ENCODE measurements around the gene XYLT1.

The XYLT1 gene

DNA sequence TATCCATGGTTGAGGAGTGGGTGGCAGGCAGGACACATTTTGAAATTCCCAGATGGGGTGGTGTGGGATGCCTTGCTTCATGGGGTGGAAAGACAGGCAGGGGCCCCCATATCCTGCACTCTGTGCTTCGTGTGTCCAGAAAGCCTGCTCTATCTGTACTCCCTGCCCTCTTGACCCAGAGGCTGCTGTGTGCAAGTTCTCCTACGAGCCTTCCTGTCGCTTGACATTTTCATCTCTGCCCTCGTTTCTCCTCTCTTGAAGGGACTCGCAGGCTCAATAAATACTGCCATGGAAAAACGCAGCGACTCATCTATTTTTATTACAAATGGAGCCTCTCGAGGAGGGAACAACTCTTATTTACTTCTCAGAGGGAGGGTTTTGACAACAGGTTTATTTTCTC is 254.8 kb downstream of the XYLT1 start:
- H3K36me3 Mint-ChIP-seq, result peaks cover 42% of the 10 kb centered on the region
- H3K4me1 Mint-ChIP-seq, result peaks cover 18% of the 10 kb centered on the region
- peaks cover 3% of the 10 kb centered on the region for H3K9me3 Mint-ChIP-seq
- no peak overlapping the region for H3K4me3 Mint-ChIP-seq
- no peak overlapping the region for H3K27ac Mint-ChIP-seq
- no peak for ATAC-seq
- H3K27me3 Mint-ChIP-seq, result no peaks in the 10 kb centered on the region

- Mint-ChIP-seq H3K36me3 (peaks cover 38% of the 10 kb centered on the region), H3K4me1 (peaks cover 18% of the 10 kb centered on the region), H3K4me3 (no peak overlapping the region), H3K27ac (no peak overlapping the region), H3K27me3 (no peaks in the 10 kb centered on the region), H3K9me3 (peaks cover 3% of the 10 kb centered on the region)
- ATAC-seq, result no peak
These were observed 255.5 kb downstream of the XYLT1 start for GRCh38 chr16:17215306-17215705.

DNA sequence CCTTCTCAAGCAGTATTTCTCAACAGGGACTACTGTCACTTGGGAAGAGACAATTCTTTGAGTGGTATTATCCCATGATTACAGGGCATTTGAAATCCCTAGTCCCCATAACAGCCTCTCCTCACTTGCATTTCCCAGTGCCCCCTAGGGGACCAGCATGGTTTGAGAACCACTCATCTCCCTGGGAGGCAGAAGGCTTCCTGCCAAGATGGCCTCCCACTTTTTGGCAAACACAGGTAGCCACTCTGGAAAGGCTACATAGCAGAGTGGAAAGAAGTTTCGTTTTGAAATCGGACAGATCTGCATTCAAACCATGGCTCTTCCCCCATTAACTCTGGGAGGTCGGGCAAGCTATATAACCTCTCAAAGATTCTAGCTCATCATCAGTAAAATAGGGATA is 256.8 kb downstream of the XYLT1 start:
- Mint-ChIP-seq H3K9me3 (peaks cover 3% of the 10 kb centered on the region), H3K36me3 (peaks cover 41% of the 10 kb centered on the region), H3K4me1 (peaks cover 18% of the 10 kb centered on the region), H3K4me3 (no peak overlapping the region), H3K27me3 (no peaks in the 10 kb centered on the region), H3K27ac (no peak overlapping the region)
- ATAC-seq, result no peak

DNA sequence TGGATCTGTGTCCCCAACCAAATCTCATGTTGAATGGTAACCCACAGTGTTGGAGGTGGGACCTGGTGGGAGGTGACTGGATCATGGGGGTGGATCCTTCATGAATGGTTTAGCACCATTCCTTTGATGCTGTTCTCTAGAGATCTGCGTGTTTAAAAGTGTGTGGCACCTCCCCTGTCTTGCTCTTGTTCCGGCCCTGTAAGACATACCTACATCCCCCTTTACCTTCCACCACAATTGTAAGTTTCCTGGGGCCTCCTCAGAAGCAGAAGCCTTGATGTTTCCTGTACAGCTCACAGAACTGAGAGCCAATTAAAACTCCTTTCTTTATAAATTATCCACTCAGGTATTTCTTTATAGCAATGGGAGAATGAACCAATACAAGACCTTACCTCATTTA is 257.7 kb downstream of the XYLT1 start:
- no peak for ATAC-seq
- H3K4me1 Mint-ChIP-seq, result peaks cover 18% of the 10 kb centered on the region
- H3K36me3 Mint-ChIP-seq, result peaks cover 39% of the 10 kb centered on the region
- no peak overlapping the region for H3K4me3 Mint-ChIP-seq
- H3K27me3 Mint-ChIP-seq, result no peaks in the 10 kb centered on the region
- H3K9me3 Mint-ChIP-seq, result peaks cover 3% of the 10 kb centered on the region
- no peak overlapping the region for H3K27ac Mint-ChIP-seq

GRCh38 chr16:17212606-17213005 is 258.2 kb downstream of the XYLT1 start:
- Mint-ChIP-seq H3K4me3 (no peak overlapping the region), H3K27me3 (no peaks in the 10 kb centered on the region), H3K36me3 (peaks cover 35% of the 10 kb centered on the region), H3K9me3 (peaks cover 3% of the 10 kb centered on the region), H3K27ac (no peak overlapping the region), H3K4me1 (peaks cover 18% of the 10 kb centered on the region)
- ATAC-seq, result no peak

DNA sequence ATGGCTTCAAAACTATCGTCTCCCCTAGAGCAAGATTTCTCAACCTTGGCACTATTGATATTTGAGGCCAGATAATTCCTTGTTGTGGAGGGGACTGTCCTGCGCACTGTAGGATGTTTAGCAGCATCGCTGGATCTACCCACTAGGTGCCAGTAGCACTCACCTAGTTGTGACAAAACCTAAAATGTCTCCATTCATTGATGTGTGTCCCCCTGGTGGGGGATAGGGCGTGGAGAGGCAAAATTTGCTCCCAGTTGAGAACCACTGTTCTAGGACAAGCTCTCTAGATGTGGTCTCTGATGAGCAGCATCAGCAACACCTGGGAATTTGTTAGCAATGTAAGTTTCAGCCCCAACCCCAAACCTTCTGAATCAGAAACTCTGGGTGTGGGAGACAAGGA is 259.0 kb downstream of the XYLT1 start:
- Mint-ChIP-seq H3K4me1 (peaks cover 18% of the 10 kb centered on the region), H3K4me3 (no peak overlapping the region), H3K27ac (no peak overlapping the region), H3K36me3 (peaks cover 32% of the 10 kb centered on the region), H3K9me3 (peaks cover 3% of the 10 kb centered on the region), H3K27me3 (no peaks in the 10 kb centered on the region)
- no peak for ATAC-seq

- H3K27ac Mint-ChIP-seq, result no peak overlapping the region
- ATAC-seq, result no peak
- H3K4me1 Mint-ChIP-seq, result peaks cover 12% of the 10 kb centered on the region
- H3K36me3 Mint-ChIP-seq, result peaks cover 26% of the 10 kb centered on the region
- no peak overlapping the region for H3K4me3 Mint-ChIP-seq
- H3K27me3 Mint-ChIP-seq, result no peaks in the 10 kb centered on the region
- peaks cover 3% of the 10 kb centered on the region for H3K9me3 Mint-ChIP-seq
These were observed 264.0 kb downstream of the XYLT1 start for GRCh38 chr16:17206712-17207111.

DNA sequence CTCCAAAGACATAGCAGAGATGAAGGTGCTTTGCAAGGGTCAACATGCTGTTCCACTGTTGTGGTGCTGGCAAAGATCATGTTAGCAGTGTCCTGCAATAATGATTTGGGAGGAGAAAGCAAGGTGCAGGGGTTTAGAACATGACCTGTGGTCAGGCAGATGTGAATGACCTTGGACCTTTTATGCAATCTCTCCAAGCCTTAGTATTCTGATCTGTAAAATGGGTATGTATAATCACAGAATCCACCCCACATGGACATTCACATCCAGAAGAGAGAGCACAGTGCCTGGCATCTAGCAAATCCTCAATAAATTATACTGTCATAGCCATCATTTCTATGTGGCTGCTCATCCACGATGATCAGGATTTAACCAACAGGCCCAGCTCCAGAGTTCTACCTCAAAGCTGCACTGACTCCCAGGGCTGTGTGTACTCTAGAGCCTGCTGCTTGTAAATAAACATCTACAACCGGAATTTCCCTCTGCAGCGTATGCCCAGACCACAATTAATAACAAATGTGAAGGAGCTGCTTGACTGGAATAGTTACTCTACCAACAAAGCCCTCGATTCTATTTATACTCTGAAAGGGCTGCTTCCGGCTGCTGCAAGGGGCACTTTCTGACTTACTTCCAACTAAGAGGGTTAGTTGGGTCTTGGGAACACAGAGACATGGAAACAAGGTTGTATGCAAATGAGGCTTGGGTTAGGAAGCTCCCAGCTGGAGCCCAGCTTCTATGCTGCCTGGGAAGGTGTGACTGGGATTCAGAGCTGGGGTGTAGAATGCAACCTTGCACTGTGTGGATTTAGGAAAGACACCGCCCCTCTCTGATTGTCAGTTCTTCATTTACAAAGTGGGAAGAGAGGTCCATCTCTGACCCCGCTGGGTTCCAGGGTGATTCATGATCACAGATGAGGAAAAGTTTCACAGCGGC is 265.2 kb downstream of the XYLT1 start:
- no peaks in the 10 kb centered on the region for H3K27me3 Mint-ChIP-seq
- peaks cover 28% of the 10 kb centered on the region for H3K36me3 Mint-ChIP-seq
- no peak overlapping the region for H3K4me3 Mint-ChIP-seq
- H3K27ac Mint-ChIP-seq, result no peak overlapping the region
- H3K4me1 Mint-ChIP-seq, result peaks cover 12% of the 10 kb centered on the region
- ATAC-seq, result no peak
- H3K9me3 Mint-ChIP-seq, result peaks cover 3% of the 10 kb centered on the region

DNA sequence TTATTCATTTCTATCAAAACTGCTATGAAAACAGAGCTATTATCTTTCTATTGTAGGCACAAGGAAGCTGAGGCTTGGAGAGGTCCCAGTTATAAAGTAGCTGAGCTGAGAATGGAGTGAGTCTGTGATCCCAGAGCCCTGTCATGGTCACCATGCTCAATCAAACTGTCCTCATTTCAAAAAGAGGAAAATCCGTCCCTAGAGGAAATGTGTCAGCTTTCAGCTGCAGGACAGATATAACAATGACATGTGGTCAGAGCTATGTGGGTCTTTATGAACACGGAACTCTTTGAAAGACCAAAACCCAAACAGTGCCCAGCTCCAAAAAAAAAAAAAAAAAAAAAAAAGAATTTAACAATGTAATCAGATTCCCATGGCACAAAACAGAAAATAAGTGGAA is 266.1 kb downstream of the XYLT1 start:
- H3K9me3 Mint-ChIP-seq, result peaks cover 3% of the 10 kb centered on the region
- ATAC-seq, result no peak
- peaks cover 12% of the 10 kb centered on the region for H3K4me1 Mint-ChIP-seq
- H3K4me3 Mint-ChIP-seq, result no peak overlapping the region
- H3K36me3 Mint-ChIP-seq, result peaks cover 37% of the 10 kb centered on the region
- H3K27ac Mint-ChIP-seq, result no peak overlapping the region
- no peaks in the 10 kb centered on the region for H3K27me3 Mint-ChIP-seq

- Mint-ChIP-seq H3K9me3 (peaks cover 3% of the 10 kb centered on the region), H3K27me3 (no peaks in the 10 kb centered on the region), H3K4me1 (peaks cover 12% of the 10 kb centered on the region), H3K36me3 (peaks cover 40% of the 10 kb centered on the region), H3K4me3 (no peak overlapping the region), H3K27ac (no peak overlapping the region)
- ATAC-seq, result no peak
These were observed 266.6 kb downstream of the XYLT1 start for GRCh38 chr16:17204206-17204605.

GRCh38 chr16:17203424-17203823 is 267.3 kb downstream of the XYLT1 start:
- H3K4me3 Mint-ChIP-seq, result no peak overlapping the region
- ATAC-seq, result no peak
- H3K27ac Mint-ChIP-seq, result no peak overlapping the region
- peaks cover 3% of the 10 kb centered on the region for H3K9me3 Mint-ChIP-seq
- H3K36me3 Mint-ChIP-seq, result peaks cover 42% of the 10 kb centered on the region
- no peaks in the 10 kb centered on the region for H3K27me3 Mint-ChIP-seq
- H3K4me1 Mint-ChIP-seq, result peaks cover 12% of the 10 kb centered on the region

DNA sequence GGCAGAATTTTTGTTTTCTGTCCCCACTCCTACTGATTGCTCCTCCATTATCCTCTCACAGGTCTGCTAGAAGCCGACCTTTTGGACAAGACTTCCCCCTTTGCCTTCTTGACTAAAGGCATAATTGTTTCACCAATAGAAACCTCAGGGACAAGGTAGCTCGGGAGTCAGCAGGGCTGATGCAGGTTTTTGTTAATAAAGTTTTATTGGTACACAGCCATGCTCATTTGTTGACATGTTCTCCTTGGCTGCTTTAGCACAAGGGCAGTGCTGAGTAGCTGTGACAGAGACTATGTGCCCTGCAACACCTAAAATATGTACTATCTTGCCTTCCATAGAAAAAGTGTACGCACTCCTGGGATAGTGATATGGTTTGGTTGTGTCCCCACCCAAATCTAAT is 271.6 kb downstream of the XYLT1 start:
- Mint-ChIP-seq H3K36me3 (peaks cover 70% of the 10 kb centered on the region), H3K9me3 (peaks cover 3% of the 10 kb centered on the region), H3K4me1 (peaks cover 14% of the 10 kb centered on the region), H3K27me3 (no peaks in the 10 kb centered on the region), H3K27ac (no peak overlapping the region), H3K4me3 (no peak overlapping the region)
- no peak for ATAC-seq

DNA sequence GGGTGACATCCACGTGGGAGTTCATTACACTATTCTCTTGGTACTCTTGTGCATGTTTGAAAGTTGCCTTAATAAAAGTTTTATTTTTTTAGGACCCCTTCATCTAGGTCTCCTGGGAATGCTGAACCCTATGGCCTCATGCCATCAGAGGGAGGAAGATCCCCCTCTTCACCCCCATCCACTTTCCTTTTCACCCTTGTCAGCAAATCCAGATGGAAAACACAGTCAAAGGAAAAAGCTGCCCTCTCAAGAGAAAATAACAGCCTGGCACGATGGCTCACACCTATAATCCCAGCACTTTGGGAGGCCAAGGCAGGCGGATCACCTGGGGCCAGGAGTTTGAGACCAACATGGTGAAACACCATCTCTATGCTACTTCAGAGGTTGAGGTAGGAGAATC is 274.2 kb downstream of the XYLT1 start:
- no peaks in the 10 kb centered on the region for H3K27me3 Mint-ChIP-seq
- peaks cover 9% of the 10 kb centered on the region for H3K4me1 Mint-ChIP-seq
- no peak overlapping the region for H3K27ac Mint-ChIP-seq

GRCh38 chr16:17194190-17194780 is 276.5 kb downstream of the XYLT1 start:
- H3K27me3 Mint-ChIP-seq, result no peaks in the 10 kb centered on the region
- no peak overlapping the region for H3K4me3 Mint-ChIP-seq
- no peak overlapping the region for H3K27ac Mint-ChIP-seq
- H3K36me3 Mint-ChIP-seq, result peaks cover 71% of the 10 kb centered on the region
- H3K9me3 Mint-ChIP-seq, result no peaks in the 10 kb centered on the region
- peaks cover 9% of the 10 kb centered on the region for H3K4me1 Mint-ChIP-seq
- peak; percentile 60 for ATAC-seq

More for the DNA sequence above, 274.2 kb downstream of the XYLT1 start:
- ATAC-seq, result no peak
- H3K36me3 Mint-ChIP-seq, result peaks cover 74% of the 10 kb centered on the region
- H3K9me3 Mint-ChIP-seq, result no peaks in the 10 kb centered on the region
- H3K4me3 Mint-ChIP-seq, result no peak overlapping the region

GRCh38 chr16:17193566-17194100 is 277.1 kb downstream of the XYLT1 start:
- no peaks in the 10 kb centered on the region for H3K27me3 Mint-ChIP-seq
- H3K9me3 Mint-ChIP-seq, result no peaks in the 10 kb centered on the region
- no peak for ATAC-seq
- H3K4me3 Mint-ChIP-seq, result no peak overlapping the region
- H3K27ac Mint-ChIP-seq, result no peak overlapping the region
- H3K4me1 Mint-ChIP-seq, result peaks cover 9% of the 10 kb centered on the region
- peaks cover 71% of the 10 kb centered on the region for H3K36me3 Mint-ChIP-seq

GRCh38 chr16:17184026-17184425 is 286.7 kb downstream of the XYLT1 start:
- Mint-ChIP-seq H3K9me3 (no peaks in the 10 kb centered on the region), H3K4me3 (no peak overlapping the region), H3K27ac (no peak overlapping the region), H3K27me3 (no peaks in the 10 kb centered on the region), H3K36me3 (peaks cover 54% of the 10 kb centered on the region), H3K4me1 (no peaks in the 10 kb centered on the region)
- ATAC-seq, result no peak

All from stimulated activated memory B cell treated with anti-CD40 and anti-IgM and Interleukin-4, amounts not matched to agents 10 μg/mL and 1 μg/mL and 100 μg/mL, for 72 hours (primary cell).